Trophoblast cell (in vitro differentiated cells and primary cell): ENCODE measurements around the gene PTGR1.

Experiments
- DNase-seq, 2 donors: peaks; one replicate each; pipeline ENCODE4 v3.0.0-alpha.2; 2016
- H2AFZ ChIP-seq: 2 replicates; pipeline ENCODE4 v1.6.1; 2013; ENCODE audit warnings: low read length, moderate library complexity, mild to moderate bottlenecking; ENCODE audit not compliant: insufficient read depth, poor library complexity
- H2AK5ac ChIP-seq: 2 replicates; pipeline ENCODE4 v1.6.1; 2013; ENCODE audit warnings: mild to moderate bottlenecking, low read length
- H2BK120ac ChIP-seq: 2 replicates; pipeline ENCODE4 v1.6.1; 2013; ENCODE audit warnings: low read length, mild to moderate bottlenecking, moderate library complexity; ENCODE audit not compliant: insufficient read depth, poor library complexity
- H2BK12ac ChIP-seq: 2 replicates; pipeline ENCODE4 v1.6.1; 2013; ENCODE audit warnings: mild to moderate bottlenecking, low read length, moderate library complexity
- H2BK5ac ChIP-seq: 2 replicates; pipeline ENCODE4 v1.6.1; 2013; ENCODE audit warnings: low read length, low read depth, moderate library complexity, mild to moderate bottlenecking; ENCODE audit not compliant: poor library complexity
- H3K14ac ChIP-seq: 2 replicates; pipeline ENCODE4 v1.6.1; 2013; ENCODE audit warnings: mild to moderate bottlenecking, low read length
- H3K18ac ChIP-seq: 2 replicates; pipeline ENCODE4 v1.6.1; 2013; ENCODE audit warnings: mild to moderate bottlenecking, low read length
- H3K23ac ChIP-seq: 2 replicates; pipeline ENCODE4 v1.6.1; 2013; ENCODE audit warnings: low read length
- H3K27ac ChIP-seq: 2 replicates; pipeline ENCODE4 v1.5.1; 2013; ENCODE audit warnings: low read depth, mild to moderate bottlenecking, inconsistent platforms, low read length, moderate library complexity
- H3K27me3 ChIP-seq: 2 replicates; pipeline ENCODE4 v1.6.1; 2013; ENCODE audit warnings: inconsistent platforms, mild to moderate bottlenecking, low read length, moderate library complexity; ENCODE audit not compliant: insufficient read depth
- H3K36me3 ChIP-seq, 2 experiments: 1 replicate in 1 of 2; 2 replicates in 1 of 2; pipeline ENCODE4 v1.6.1; 2013; ENCODE audit warnings: low read length in 2 of 2, mild to moderate bottlenecking in 2 of 2, moderate library complexity in 1 of 2; ENCODE audit not compliant: insufficient read depth in 2 of 2, control insufficient read depth in 1 of 2
- H3K4ac ChIP-seq: 2 replicates; pipeline ENCODE4 v1.6.1; 2013; ENCODE audit warnings: low read depth, mild to moderate bottlenecking, low read length, moderate library complexity
- H3K4me1 ChIP-seq, 2 experiments: 1 replicate in 1 of 2; 2 replicates in 1 of 2; pipeline ENCODE4 v1.6.1; 2013; ENCODE audit warnings: low read length in 2 of 2, mild to moderate bottlenecking in 2 of 2, moderate library complexity in 1 of 2; ENCODE audit not compliant: insufficient read depth in 2 of 2, control insufficient read depth in 1 of 2
- H3K4me2 ChIP-seq: 2 replicates; pipeline ENCODE4 v1.6.1; 2013; ENCODE audit warnings: inconsistent platforms, mild to moderate bottlenecking, low read length, moderate library complexity
- H3K4me3 ChIP-seq: 2 replicates; pipeline ENCODE4 v1.5.1; 2013; ENCODE audit warnings: mild to moderate bottlenecking, low read depth, low read length, inconsistent platforms
- H3K79me1 ChIP-seq: one replicate; pipeline ENCODE4 v1.6.1; 2013; ENCODE audit warnings: low read length
- H3K79me2 ChIP-seq: 2 replicates; pipeline ENCODE4 v1.6.1; 2013; ENCODE audit warnings: low read length, mild to moderate bottlenecking; ENCODE audit not compliant: control insufficient read depth, insufficient read depth, poor library complexity
- H3K9ac ChIP-seq: 2 replicates; pipeline ENCODE4 v1.6.1; 2013; ENCODE audit warnings: mild to moderate bottlenecking, low read length
- H3K9me3 ChIP-seq: 2 replicates; pipeline ENCODE4 v1.6.1; 2013; ENCODE audit warnings: low read depth, mild to moderate bottlenecking, control low read depth, inconsistent platforms, low read length; ENCODE audit not compliant: insufficient read depth
- H4K12ac ChIP-seq: 2 replicates; pipeline ENCODE4 v1.6.1; 2013; ENCODE audit warnings: low read depth, mild to moderate bottlenecking, low read length, moderate library complexity
- H4K8ac ChIP-seq: 2 replicates; pipeline ENCODE4 v1.6.1; 2013; ENCODE audit warnings: low read depth, mild to moderate bottlenecking, low read length, moderate library complexity
- H4K91ac ChIP-seq: one replicate; pipeline ENCODE4 v1.6.1; 2013; ENCODE audit warnings: low read depth, mild to moderate bottlenecking, low read length, moderate library complexity
- WGBS: extraction: QIAGEN DNeasy Blood & Tissue Kit; methylation state at CpG from one replicate; pipeline ENCODE4 v1.1.7; 2013; ENCODE audit warnings: missing lambda C conversion rate; ENCODE audit not compliant: insufficient read length, insufficient coverage; ENCODE audit errors: extremely low coverage; 5-methylcytosine and 5-hydroxymethylcytosine counted together

The PTGR1 gene

GRCh38 chr9:111542497-111543254 lies 56.8 kb downstream of the PTGR1 start:
- Histone ChIP-seq H4K12ac (no peak overlapping the region), H3K36me3 (peaks cover 1 to 6% of the 10 kb centered on the region in 2 experiments), H3K9me3 (peaks cover 6% of the 10 kb centered on the region), H3K9ac (no peak overlapping the region), H3K79me1 (no peaks in the 10 kb centered on the region), H3K4me3 (no peak overlapping the region), H3K27me3 (no peaks in the 10 kb centered on the region), H3K4me1 (no peaks in the 10 kb centered on the region), H2BK12ac (no peak overlapping the region), H3K4ac (no peak overlapping the region), H2AK5ac (no peak overlapping the region), H3K23ac (no peak overlapping the region), H2BK120ac (no peak overlapping the region), H4K8ac (no peak overlapping the region), H2BK5ac (no peak overlapping the region), H3K27ac (no peak overlapping the region), H4K91ac (no peak overlapping the region), H3K18ac (no peak overlapping the region), H3K79me2 (no peaks in the 10 kb centered on the region), H3K14ac (no peak overlapping the region), H2AFZ (no peak overlapping the region), H3K4me2 (no peak overlapping the region)
- no peak for DNase-seq
- WGBS = no CpG with 5 or more reads among the region's 11 CpGs

GRCh38 chr9:111533099-111533790 lies 66.2 kb downstream of the PTGR1 start:
- Histone ChIP-seq H3K9ac (no peak overlapping the region), H4K8ac (no peak overlapping the region), H2BK5ac (no peak overlapping the region), H3K79me2 (no peaks in the 10 kb centered on the region), H2AK5ac (no peak overlapping the region), H2BK12ac (no peak overlapping the region), H3K4me1 (no peaks in the 10 kb centered on the region), H3K36me3 (peaks cover 2 to 4% of the 10 kb centered on the region in 2 experiments), H3K27me3 (no peaks in the 10 kb centered on the region), H3K4me2 (no peak overlapping the region), H3K18ac (no peak overlapping the region), H3K23ac (no peak overlapping the region), H4K91ac (no peak overlapping the region), H3K79me1 (no peaks in the 10 kb centered on the region), H3K14ac (no peak overlapping the region), H3K4ac (no peak overlapping the region), H3K9me3 (peaks cover 7% of the 10 kb centered on the region), H4K12ac (no peak overlapping the region), H3K4me3 (no peak overlapping the region), H3K27ac (no peak overlapping the region), H2BK120ac (no peak overlapping the region), H2AFZ (no peak overlapping the region)
- no CpG with 5 or more reads among the region's 5 CpGs for WGBS
- peak; percentile 20 to 87 for DNase-seq

DNA sequence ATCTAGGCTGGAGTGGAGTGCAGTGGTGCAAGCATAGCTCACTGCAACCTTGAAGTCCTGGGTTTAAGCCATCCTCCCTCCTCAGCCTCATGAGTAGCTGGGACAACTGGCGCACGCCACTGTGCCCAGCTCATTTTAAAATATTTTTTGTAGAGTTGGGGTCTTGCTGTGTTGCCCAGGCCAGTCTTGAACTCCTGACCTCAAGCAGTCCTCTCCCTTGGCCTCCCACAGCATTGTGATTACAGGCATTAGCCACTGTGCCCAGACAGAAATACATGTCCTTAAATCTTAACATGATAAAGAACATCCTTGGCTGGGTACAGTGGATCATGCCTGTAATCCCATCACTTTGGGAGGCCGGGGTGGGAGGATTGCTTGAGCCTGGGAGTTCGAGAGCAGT lies 67.7 kb downstream of the PTGR1 start:
- Histone ChIP-seq H3K36me3 (peaks cover 0 to 2% of the 10 kb centered on the region in 2 experiments), H2BK120ac (no peak overlapping the region), H4K8ac (no peak overlapping the region), H3K4me3 (no peak overlapping the region), H3K27ac (no peak overlapping the region), H2BK12ac (no peak overlapping the region), H4K91ac (no peak overlapping the region), H3K23ac (no peak overlapping the region), H3K79me1 (no peaks in the 10 kb centered on the region), H3K79me2 (no peaks in the 10 kb centered on the region), H3K4me2 (no peak overlapping the region), H3K4ac (no peak overlapping the region), H3K4me1 (no peaks in the 10 kb centered on the region), H3K18ac (no peak overlapping the region), H2AK5ac (no peak overlapping the region), H3K9me3 (peaks cover 2% of the 10 kb centered on the region), H3K14ac (no peak overlapping the region), H3K9ac (no peak overlapping the region), H3K27me3 (no peaks in the 10 kb centered on the region), H2BK5ac (no peak overlapping the region), H2AFZ (no peak overlapping the region), H4K12ac (peak overlapping the region; percentile 18)
- no CpG with 5 or more reads among the region's 4 CpGs for WGBS
- DNase-seq = no peak

DNA sequence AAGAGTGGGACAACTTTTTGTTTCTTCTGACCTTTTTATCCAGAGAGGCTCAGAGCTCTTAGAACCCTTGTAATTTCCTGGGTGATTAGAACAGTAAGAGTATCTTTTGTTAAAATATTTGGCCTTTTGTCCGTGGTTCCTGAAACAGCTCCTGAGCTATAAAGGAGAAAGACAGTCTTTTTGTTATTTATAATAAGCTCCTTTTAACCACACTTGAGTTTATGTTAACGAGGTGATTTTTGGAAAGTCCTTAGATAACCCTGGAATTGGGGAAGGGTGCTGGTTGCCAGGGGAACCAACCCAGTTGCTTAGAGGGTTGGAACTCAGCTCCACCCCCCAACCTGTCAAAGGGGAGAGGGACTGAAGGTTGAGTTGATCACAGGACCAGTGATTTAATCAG lies 69.7 kb downstream of the PTGR1 start:
- Histone ChIP-seq H3K4ac (no peak overlapping the region), H3K4me3 (no peak overlapping the region), H3K18ac (no peak overlapping the region), H4K91ac (no peak overlapping the region), H3K9me3 (no peaks in the 10 kb centered on the region), H3K27me3 (no peaks in the 10 kb centered on the region), H4K8ac (no peak overlapping the region), H3K14ac (no peak overlapping the region), H4K12ac (no peak overlapping the region), H3K23ac (no peak overlapping the region), H3K36me3 (no peaks in the 10 kb centered on the region), H3K4me2 (no peak overlapping the region), H3K79me1 (no peaks in the 10 kb centered on the region), H2BK5ac (no peak overlapping the region), H3K9ac (no peak overlapping the region), H2AK5ac (no peak overlapping the region), H3K4me1 (peaks cover 5 to 6% of the 10 kb centered on the region in 2 experiments), H2BK120ac (no peak overlapping the region), H2AFZ (no peak overlapping the region), H2BK12ac (no peak overlapping the region), H3K27ac (no peak overlapping the region), H3K79me2 (peaks cover 2% of the 10 kb centered on the region)
- DNase-seq = no peak
- no CpG with 5 or more reads among the region's 2 CpGs for WGBS
